PFSK-1 (cell line): ENCODE measurements around the gene KCNA2.

ENCODE experiments used
- POLR2AphosphoS5 ChIP-seq: IDR thresholded peaks from 2 replicates; pipeline ENCODE4 v1.6.1; 2012; ENCODE audit warnings: low read depth, mild to moderate bottlenecking, control low read depth, low read length, moderate library complexity
- REST ChIP-seq, 2 experiments: IDR thresholded peaks; 2 replicates each; pipeline versions ENCODE4 v1.6.1 to v1.8.0; 2011 to 2012; ENCODE audit warnings: low read depth in 2 of 2, low read length in 2 of 2, control low read depth in 1 of 2, inconsistent platforms in 1 of 2, mild to moderate bottlenecking in 1 of 2, moderate library complexity in 1 of 2; ENCODE audit not compliant: insufficient read depth in 1 of 2
- SIN3A ChIP-seq: IDR thresholded peaks from 2 replicates; pipeline ENCODE4 v1.6.1; 2012; ENCODE audit warnings: mild to moderate bottlenecking, low read length, moderate library complexity, borderline replicate concordance; ENCODE audit not compliant: insufficient read depth

DNA sequence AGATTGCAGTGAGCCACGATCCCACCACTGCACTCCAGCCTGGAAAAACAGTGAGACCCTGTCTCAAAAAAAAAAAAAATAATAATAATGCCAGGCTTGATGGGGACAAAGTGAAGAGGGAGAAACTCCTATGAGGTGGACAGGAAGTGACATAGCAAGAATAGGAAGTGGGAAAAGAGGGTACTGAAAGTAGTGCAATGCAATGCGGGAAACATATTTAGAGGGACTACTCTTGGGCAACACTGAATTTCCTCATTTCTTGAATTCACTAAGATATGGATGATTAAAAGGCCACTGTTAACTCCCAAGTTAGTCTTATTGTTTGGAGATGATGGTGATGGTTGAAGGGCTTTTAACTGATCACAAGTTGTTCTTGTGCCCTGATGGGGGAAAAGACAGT, 21.6 kb upstream of the KCNA2 start:
- TF ChIP-seq SIN3A (no peak), POLR2AphosphoS5 (no peak), REST (IDR thresholded peaks at IDR 0.05; ENCODE audit: insufficient read depth in 1 of 2, low read depth in 2 of 2, low read length in 2 of 2) (no peak)
